22Rv1 (cell line): ENCODE results near the gene TBC1D22B.

Source experiments
- ZFX ChIP-seq: fragments of 450-650 bp; IDR thresholded peaks from 2 replicates; pipeline ENCODE4 v1.6.1; 2017; ENCODE audit warnings: antibody characterized with exemption, borderline replicate concordance
- TF ChIP-seq, protein P1 (sequence below): fragments of 450-650 bp; IDR thresholded peaks from 2 replicates; pipeline ENCODE4 v1.5.1; 2017; ENCODE audit warnings: mild to moderate bottlenecking

DNA sequence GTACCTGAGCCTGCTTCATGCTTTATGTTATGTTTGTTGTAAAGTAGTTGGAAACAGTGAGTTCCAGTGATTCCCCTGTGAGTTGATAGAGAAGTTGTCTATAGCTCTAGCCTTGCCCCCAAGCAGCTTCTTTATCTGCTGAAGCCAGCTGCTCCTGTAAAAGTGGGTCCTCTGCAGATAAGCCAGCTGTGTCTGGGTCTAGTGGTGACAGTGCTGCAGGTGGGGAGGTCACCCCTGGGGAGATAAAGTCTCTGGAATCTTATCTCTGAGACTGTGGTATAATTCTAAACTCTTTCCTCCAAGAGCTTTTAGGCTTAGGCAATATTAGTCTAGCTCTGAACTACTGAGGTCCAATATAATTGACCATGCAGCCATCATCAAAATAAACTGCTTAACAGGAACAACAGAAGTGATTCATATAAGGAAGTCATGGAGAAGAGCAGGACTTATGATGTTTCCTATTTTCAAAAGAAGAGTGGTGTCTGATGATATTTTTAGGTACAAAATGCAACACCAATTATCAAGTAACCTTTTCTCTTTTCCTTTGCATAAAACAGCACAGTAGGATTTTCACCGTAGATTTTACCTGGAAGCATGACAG lies 44.6 kb downstream of the TBC1D22B start:
- TF ChIP-seq, protein P1, sequence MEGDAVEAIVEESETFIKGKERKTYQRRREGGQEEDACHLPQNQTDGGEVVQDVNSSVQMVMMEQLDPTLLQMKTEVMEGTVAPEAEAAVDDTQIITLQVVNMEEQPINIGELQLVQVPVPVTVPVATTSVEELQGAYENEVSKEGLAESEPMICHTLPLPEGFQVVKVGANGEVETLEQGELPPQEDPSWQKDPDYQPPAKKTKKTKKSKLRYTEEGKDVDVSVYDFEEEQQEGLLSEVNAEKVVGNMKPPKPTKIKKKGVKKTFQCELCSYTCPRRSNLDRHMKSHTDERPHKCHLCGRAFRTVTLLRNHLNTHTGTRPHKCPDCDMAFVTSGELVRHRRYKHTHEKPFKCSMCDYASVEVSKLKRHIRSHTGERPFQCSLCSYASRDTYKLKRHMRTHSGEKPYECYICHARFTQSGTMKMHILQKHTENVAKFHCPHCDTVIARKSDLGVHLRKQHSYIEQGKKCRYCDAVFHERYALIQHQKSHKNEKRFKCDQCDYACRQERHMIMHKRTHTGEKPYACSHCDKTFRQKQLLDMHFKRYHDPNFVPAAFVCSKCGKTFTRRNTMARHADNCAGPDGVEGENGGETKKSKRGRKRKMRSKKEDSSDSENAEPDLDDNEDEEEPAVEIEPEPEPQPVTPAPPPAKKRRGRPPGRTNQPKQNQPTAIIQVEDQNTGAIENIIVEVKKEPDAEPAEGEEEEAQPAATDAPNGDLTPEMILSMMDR, result no peak
- no peak for TF ChIP-seq ZFX
